ENCODE data around the gene KCNN2. TPM values are rescaled to one million over a fixed set of nuclear protein-coding genes. Genes with fewer than 3 reads are reported as not detected.

Gene KCNN2
- total and polyA plus RNA-seq, 2 of the 4 experiments (the other 2 are of a cell fraction), result 2.2 to 8.8 TPM

GRCh38 chr5:114360816-114361723, 800 bp upstream of the KCNN2 start:
- Histone ChIP-seq H4K5ac (ENCODE audit: low read depth, low read length) (no peak overlapping the region), H3K36me3 (ENCODE audit: control insufficient read depth, insufficient read depth, low read length) (no peaks in the 10 kb centered on the region), H3K79me1 (ENCODE audit: low read depth in 1 of 2, low read length in 2 of 2) (no peaks in the 10 kb centered on the region), H2BK20ac (ENCODE audit: low read depth, low read length) (no peak overlapping the region), H3K18ac (ENCODE audit: low read depth, low read length) (no peak overlapping the region), H2AFZ (replicated peaks; ENCODE audit: low read length, poor library complexity) (peak overlapping the region; percentile 93), H2BK5ac (ENCODE audit: low read depth, low read length, poor library complexity, severe bottlenecking) (no peak overlapping the region), H3K4me2 (ENCODE audit: low read depth, low read length) (peak overlapping the region; percentile 89), H3K27me3 (ENCODE audit: control insufficient read depth, insufficient read depth, low read length) (peaks cover 7% of the 10 kb centered on the region), H3K9me1 (ENCODE audit: insufficient read depth, low read length) (no peaks in the 10 kb centered on the region), H2BK120ac (ENCODE audit: low read depth, low read length) (no peak overlapping the region), H3K56ac (ENCODE audit: extremely low read depth, insufficient read depth, low read length) (no peak overlapping the region), H4K91ac (ENCODE audit: insufficient read depth, low read depth, low read length) (no peak overlapping the region), H3K23ac (ENCODE audit: low read depth, low read length) (no peak overlapping the region), H3K4ac (ENCODE audit: low read depth, low read length) (no peak overlapping the region), H3K4me1 (ENCODE audit: control insufficient read depth, insufficient read depth, low read length) (no peaks in the 10 kb centered on the region), H4K8ac (ENCODE audit: low read depth in 2 of 2, low read length in 2 of 2) (no peak overlapping the region), H2AK9ac (replicated peaks; ENCODE audit: low read depth, low read length, poor library complexity) (no peak overlapping the region), H4K20me1 (ENCODE audit: insufficient read depth, low read length) (no peaks in the 10 kb centered on the region), H3K9ac (ENCODE audit: low read depth, low read length) (peak overlapping the region; percentile 6; the same call in 1 of the 2 replicates), H3K14ac (replicated peaks; ENCODE audit: low read depth, low read length) (no peak overlapping the region), H3K4me3 (ENCODE audit: insufficient read depth, low read depth, low read length) (peak overlapping the region; percentile 76), H3K27ac (ENCODE audit: insufficient read depth, low read length) (no peak overlapping the region), H2BK15ac (ENCODE audit: low read depth, low read length) (no peak overlapping the region), H2AK5ac (ENCODE audit: low read depth, low read length) (no peak overlapping the region), H3K9me3 (ENCODE audit: control insufficient read depth, insufficient read depth, low read length) (no peaks in the 10 kb centered on the region)
- POLR2A ChIA-PET (ENCODE audit: unreplicated experiment), result no interaction called here
- CTCF ChIA-PET, result interaction anchor here (0.6 to 2.4 kb wide), 5 partner anchors 84 to 1176 kb away, joined by 3 to 15 read pairs (median 4); no protein-coding TSS in a partner anchor
- ATAC-seq (ENCODE audit: low read depth) (peak; percentile 48; the same call in 1 of the 2 replicates), DNase-seq (peak; percentile 35)
- dilution Hi-C loops (cut with HindIII; ENCODE audit: low sequenced_read_pairs, unreplicated experiment), result no loop called here
- intact Hi-C loops (cut with micrococcal nuclease), result loop anchor here (1.0 to 10.0 kb wide), 2 partner anchors 89 to 704 kb away; no protein-coding TSS in a partner anchor
- in situ Hi-C loops (cut with MboI; ENCODE audit: low sequenced_read_pairs), result loop anchor here (5.0 kb wide), 1 partner anchor 86 kb away; no protein-coding TSS in a partner anchor
- TF ChIP-seq SMC3 (IDR thresholded peaks at IDR 0.05; ENCODE audit: low read depth, low read length) (peak; percentile 40), CEBPB (IDR thresholded peaks at IDR 0.05; ENCODE audit: low read depth, low read length) (no peak), CTCF (conservative IDR thresholded peaks at IDR 0.05; ENCODE audit: low read depth, low read length) (peak; percentile 40), RAD21 (IDR thresholded peaks at IDR 0.05; ENCODE audit: low read length) (peak; percentile 44), NFE2L2 (IDR thresholded peaks at IDR 0.05; ENCODE audit: low read depth, low read length) (no peak)
- no TSS peak for BruUV-seq (replicated peaks)
- WGBS, 2 experiments (ENCODE audit: extremely low coverage in 2 of 2, insufficient read length in 1 of 2), result 2% methylated on average over 9 of the region's 78 CpGs; no CpG with 5 or more reads in 1 of the 2 experiments

Data from IMR-90 (cell line).